NCI-H2107 treated with DMSO at 0.1 percent for 48 hours (cell line): ENCODE results near the gene MED15.

Source experiments
- DNase-seq: peaks from one replicate; lab custom pipeline; 2025; ENCODE audit not compliant: unreplicated experiment; lab: John Stamatoyannopoulos, UW

The MED15 gene

DNA sequence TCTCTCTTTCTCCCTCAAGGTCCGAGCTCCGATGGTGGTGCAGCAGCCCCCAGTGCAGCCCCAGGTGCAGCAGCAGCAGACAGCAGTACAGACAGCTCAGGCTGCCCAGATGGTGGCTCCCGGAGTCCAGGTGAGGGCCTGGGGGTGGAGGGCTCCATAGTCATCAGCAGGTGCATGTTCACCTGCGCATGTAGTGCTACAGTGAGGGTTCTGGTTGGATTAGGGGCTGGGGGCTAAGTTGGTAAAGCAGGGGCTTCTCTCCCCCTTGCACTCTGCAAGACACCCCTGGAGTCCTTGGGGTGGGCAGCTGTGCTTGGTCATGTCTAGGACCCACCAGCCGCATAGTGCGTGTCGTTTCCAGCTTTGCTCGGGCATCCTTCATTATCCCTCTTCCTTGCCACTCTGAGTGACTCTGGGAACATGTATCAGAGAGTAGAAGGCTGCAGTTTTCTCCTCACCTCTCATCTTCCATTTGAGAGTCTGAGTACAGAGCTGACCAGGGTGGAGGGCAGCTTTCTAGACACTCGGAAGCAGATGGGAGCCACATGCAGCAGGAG lies 61.2 kb downstream of the MED15 start:
- DNase-seq: no peak

DNA sequence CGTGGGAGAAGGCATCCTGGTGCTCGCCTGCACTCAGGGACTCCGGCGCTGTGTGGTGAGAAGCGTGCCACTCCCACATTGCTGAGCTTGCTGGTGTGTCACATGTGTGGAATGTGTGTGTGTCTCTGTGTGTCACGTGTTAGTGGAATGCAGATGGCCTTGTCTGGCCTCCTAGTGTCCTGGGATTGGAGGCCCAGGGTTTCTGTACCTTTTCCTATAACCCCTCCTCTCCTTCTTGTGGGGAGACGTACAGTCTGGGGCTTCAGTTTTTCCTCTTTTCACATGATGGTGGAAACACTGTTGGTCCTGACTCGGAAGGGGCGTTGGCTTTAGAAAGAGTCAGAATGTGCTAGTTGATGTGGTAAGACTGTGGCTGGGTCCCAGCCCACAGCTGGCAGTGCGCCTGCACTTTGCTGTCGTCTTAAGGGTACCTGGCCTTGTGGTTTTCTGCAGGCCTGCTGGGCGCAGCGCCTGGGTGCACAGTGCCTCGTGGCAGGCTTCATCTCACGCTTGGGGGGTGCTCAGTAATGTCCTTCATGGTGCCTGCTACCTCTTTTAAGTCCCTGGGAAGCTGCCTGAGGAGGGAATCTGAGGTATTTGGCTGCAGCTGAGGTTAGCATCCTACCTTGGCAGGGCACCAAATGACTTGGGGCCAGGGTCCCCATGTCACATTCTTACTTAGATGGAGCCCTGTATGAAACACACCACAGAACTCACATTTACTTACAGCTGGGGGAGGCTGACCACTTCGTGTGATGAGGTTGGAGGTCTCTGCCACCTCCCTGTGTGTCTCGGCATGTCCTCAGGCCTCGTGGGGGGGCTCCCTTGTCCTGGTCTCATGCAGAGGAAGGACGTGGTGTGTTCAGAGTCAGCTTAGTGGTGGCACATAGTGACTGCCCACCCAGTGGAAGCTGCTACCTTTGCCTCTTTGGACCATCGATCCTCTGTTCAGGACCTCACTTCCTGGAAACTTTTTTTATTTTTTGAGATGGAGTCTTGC lies 61.9 kb downstream of the MED15 start:
- DNase-seq: no peak

GRCh38 chr22:20571078-20571503 lies 63.7 kb downstream of the MED15 start:
- DNase-seq: no peak

DNA sequence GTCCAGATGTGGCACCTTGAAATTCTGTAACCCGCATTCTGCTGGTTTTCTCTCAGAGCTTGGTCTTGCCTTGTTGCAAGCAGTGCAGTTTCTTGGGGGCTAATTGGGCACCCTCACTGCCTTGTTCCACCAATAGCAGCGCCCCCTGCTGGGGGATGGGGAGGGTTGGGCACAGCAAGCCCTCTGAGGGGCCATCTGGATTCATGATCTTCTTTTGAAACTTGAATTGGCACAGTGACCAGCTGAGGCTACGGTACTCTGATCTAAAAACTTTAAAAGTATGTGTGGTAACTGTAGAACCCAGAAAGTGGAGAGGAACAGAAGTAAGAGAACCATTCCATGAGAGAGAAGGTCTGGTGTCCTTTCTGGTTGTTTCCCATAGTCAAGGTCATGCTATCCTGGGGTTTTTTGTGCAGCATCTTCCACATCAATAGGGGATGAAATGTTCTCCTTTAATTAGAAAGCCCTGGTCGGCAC lies 64.2 kb downstream of the MED15 start:
- DNase-seq: no peak

GRCh38 chr22:20572132-20572802 lies 64.9 kb downstream of the MED15 start:
- no peak for DNase-seq

DNA sequence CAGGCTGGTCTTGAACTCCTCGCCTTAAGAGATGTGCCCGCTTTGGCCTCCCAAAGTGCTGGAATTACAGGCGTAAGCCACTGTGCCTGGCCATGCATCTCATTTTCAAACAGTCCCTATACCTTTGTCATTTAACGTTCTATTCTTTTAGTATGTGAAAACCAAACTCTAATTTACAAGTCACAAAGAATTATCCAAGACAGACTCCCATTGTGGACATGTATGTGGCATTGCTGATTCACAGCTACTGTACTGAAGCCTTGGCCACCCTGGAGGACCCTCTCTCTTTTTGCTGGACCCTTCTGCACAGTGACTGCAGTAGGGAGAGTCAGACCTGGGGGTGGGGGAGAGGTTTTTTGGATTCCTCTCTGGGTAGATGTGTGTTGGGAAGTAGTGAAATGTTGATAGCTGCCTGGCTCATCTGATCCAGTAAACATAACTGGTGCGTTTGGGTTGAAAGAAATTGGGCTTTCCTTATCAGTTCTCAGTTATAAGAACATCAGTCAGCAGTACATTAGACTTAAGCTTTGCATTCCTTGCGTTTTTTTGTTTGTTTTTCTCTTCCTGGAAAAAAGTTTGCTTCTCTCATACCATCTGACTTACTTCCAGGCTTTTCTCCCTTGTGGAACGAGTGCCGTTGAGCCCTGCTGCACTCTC lies 65.9 kb downstream of the MED15 start:
- DNase-seq: no peak

- no peak for DNase-seq
Measured at GRCh38 chr22:20573833-20574615, 66.6 kb downstream of the MED15 start.

DNA sequence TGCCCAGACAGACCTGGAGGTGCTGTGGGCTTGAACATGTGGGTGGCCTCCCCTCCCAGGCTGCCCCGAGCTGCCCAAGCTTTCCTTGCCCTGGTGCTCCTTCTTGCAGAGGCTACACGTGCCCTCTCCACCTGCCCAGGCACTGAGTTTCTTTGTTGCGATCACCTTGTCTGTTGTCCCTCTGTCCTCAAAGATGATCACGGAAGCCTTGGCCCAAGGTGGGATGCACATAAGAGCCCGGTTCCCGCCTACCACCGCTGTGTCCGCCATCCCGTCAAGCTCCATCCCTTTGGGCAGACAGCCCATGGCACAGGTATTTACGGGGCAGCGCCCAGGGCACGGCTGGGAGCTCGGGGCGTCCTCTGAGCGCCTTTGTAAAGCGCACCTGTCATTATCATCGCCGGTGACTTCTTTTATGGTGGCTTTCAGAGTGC lies 67.5 kb downstream of the MED15 start:
- DNase-seq: no peak

DNA sequence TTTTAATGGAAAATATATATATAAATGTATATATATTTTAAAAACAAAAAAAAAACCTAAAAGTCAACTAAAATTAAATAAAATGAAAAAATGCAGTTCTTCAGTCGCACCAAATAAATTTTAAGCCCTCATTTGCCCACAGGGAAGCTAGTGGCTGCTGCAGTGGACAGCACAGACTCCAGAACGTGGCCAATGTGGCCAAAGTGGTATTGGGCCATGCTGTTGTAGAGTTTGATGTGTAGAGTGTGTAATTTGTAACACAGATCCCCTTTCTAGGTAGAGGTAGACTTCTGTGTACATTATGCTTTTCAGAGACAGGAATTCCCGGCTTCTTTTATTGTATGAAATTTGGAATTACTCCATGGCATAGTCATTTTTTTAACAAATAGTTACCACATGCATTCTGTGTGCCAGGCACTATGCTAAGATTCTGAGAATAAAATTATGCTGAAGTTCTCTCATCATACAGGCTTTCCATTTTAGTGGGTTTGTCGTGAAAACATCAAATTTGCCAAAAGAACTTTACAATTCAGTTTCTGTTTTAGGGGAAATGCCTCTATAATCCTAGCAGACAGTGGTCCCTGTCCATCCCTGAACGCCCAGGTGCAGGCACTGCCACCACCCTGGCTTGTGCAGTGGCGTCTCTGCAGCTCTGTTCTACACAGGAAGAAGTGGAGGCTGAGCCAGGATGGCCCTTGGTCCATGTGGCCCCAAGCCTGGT lies 68.5 kb downstream of the MED15 start:
- DNase-seq: no peak

DNA sequence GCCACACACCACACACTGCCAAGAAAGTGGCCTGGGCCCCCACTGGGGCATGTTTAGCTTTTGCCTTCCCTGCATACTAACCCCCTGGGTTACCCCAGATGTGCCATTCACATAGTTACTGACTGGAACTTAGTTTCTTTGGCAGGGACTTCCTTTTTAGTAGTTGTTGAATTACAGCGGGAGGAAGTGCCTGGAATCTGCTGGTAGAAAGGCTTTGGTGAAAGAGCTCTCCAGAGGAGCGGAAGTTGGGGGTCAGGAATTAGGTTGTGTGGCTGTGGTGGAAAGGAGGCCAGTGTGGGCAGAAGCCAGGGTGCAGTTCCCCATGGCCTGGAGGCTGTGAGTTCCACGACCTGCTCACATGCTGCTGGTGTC lies 69.0 kb downstream of the MED15 start:
- no peak for DNase-seq

GRCh38 chr22:20577045-20577444 lies 69.6 kb downstream of the MED15 start:
- no peak for DNase-seq

GRCh38 chr22:20577549-20577975 lies 70.2 kb downstream of the MED15 start:
- DNase-seq: no peak

DNA sequence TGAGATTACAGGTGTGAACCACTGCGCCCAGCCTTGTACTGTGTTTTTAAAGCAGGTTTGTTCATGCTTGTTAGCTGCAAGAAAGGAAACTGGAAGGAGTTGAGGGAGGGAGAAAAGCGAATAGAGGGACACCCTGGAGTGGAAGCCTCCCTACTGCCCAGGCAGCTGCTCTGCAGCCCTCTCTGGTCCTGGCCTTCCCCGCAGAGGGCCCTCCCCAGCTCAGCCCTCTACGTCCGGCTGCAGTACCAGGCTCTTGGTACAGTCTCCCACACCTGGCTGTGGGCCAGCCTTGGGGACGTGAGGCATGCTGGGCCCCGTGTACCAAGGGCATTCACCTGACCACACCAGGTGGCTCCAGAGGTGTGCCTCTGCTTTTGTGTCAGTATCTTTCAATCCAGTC lies 70.8 kb downstream of the MED15 start:
- DNase-seq: no peak

GRCh38 chr22:20578707-20579106 lies 71.3 kb downstream of the MED15 start:
- DNase-seq: no peak

DNA sequence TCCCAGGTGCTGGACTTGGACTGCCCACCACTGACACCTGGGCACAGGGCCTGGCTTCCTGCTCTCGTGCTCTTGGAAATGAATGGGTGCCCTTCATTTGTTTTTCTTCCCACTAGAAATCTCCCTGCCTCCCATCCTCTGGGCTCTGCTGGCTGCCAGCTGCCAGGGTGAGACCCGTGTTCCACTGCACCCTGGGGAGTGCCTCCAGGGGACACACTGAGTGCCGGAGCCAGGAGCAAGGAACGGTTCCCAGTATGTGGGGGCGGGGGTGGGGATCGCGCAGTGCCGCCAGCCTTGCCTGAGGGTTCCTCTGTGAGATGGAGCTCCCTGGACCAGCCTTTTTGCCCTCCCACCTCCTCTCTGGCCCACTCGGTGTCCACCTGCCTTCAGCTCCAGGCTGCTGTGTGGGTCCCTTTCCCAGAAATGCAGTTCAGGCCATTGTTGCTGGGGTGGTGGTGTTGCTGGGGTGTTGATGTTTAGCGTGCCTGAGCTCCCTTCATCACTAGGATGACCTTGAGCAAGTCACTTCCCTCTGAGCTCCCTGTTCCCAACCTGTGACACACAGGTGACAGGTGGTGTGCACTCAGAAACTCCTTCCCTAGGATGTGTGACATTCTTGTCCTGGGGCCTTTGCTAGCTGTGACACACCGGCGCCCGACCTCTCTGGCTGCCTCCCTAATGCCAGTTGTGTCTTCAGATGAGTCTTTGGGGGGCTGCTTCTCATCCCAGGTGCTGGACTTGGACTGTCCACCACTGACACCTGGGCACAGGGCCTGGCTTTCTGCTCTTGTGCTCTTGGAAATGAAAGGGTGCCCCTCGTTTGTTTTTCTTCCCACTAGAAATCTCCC lies 72.1 kb downstream of the MED15 start:
- DNase-seq: no peak

GRCh38 chr22:20580179-20580578 lies 72.8 kb downstream of the MED15 start:
- DNase-seq: no peak

GRCh38 chr22:20580611-20581502 lies 73.4 kb downstream of the MED15 start:
- no peak for DNase-seq
